Gastroesophageal sphincter (tissue), 4 donors: ENCODE results near the gene SLC2A6. TPM values are rescaled to one million over a fixed set of nuclear protein-coding genes. Genes with fewer than 3 reads are reported as not detected.

Experiments
- ATAC-seq: fragments of 150-250 bp; one replicate; pipeline ENCODE4 v1.9.1; 2016; ENCODE audit warnings: mild to moderate bottlenecking, moderate library complexity
- H3K27ac ChIP-seq, 4 donors: fragments of 200-600 bp; sonication (generic) in 3 of 4; 1 replicate in 3 of 4; 2 replicates in 1 of 4; pipeline ENCODE4 v1.5.1; 2016 to 2019
- H3K27me3 ChIP-seq: fragments of 200-600 bp; sonication (generic); one replicate; pipeline ENCODE4 v1.5.1; 2019
- H3K36me3 ChIP-seq, 2 donors: fragments of 200-600 bp; sonication (generic); one replicate each; pipeline ENCODE4 v1.5.1; 2019; ENCODE audit warnings: control low read depth in 1 of 2
- H3K4me1 ChIP-seq, 3 donors: fragments of 200-600 bp; sonication (generic); 1 replicate in 2 of 3; 2 replicates in 1 of 3; pipeline ENCODE4 v1.5.1; 2016 to 2019; ENCODE audit warnings: control low read depth in 2 of 3
- H3K4me3 ChIP-seq, 2 donors: fragments of 200-600 bp; sonication (generic); one replicate each; pipeline ENCODE4 v1.5.1; 2019; ENCODE audit warnings: mild to moderate bottlenecking in 1 of 2, moderate library complexity in 1 of 2
- H3K9me3 ChIP-seq, 3 donors: fragments of 200-600 bp; sonication (generic); one replicate each; pipeline ENCODE4 v1.5.1; 2017 to 2019; ENCODE audit warnings: control low read depth in 2 of 3
- CTCF ChIP-seq, 4 experiments: fragments of 200-600 bp in 2 of 4; fragments of 450-650 bp in 2 of 4; sonication (generic) in 1 of 4; IDR thresholded peaks; one replicate each; pipeline ENCODE4 v1.5.1; 2017 to 2019; ENCODE audit warnings: antibody characterized with exemption in 4 of 4, mild to moderate bottlenecking in 2 of 4, moderate library complexity in 2 of 4
- EP300 ChIP-seq: sonication (generic); formaldehyde crosslinking; IDR thresholded peaks from one replicate; pipeline ENCODE4 v1.6.1; 2017; ENCODE audit warnings: antibody characterized with exemption, mild to moderate bottlenecking
- POLR2A ChIP-seq, 2 donors: fragments of 450-650 bp; IDR thresholded peaks; one replicate each; pipeline ENCODE4 v1.6.1; 2017; ENCODE audit warnings: antibody characterized with exemption in 2 of 2, mild to moderate bottlenecking in 2 of 2, moderate library complexity in 1 of 2
- POLR2AphosphoS5 ChIP-seq: sonication (generic); formaldehyde crosslinking; IDR thresholded peaks from one replicate; pipeline ENCODE4 v1.6.1; 2017; ENCODE audit warnings: antibody characterized with exemption
- WGBS, 2 donors: methylation state at CpG; one replicate each; pipeline ENCODE4 v1.1.5; 2018; ENCODE audit warnings: low coverage in 1 of 2; 5-methylcytosine and 5-hydroxymethylcytosine counted together
- total RNA-seq, 4 donors: library from RNA; depleted of rRNA; stranded (reverse); fragments of >200 nt; gene quantifications; one replicate each; pipeline ENCODE4 v1.1.0, GENCODE V29; 2016

The SLC2A6 gene
- total RNA-seq, 4 donors from 2014 or later: 1.7 to 11.8 (median 5.2) TPM

- TF ChIP-seq CTCF (IDR thresholded peaks at IDR 0.05) (no peak), POLR2A (IDR thresholded peaks at IDR 0.05) (no peak), POLR2AphosphoS5 (no peak), EP300 (no peak)
- H3K4me1 ChIP-seq: peaks cover 0 to 24% (median 12%) of the 10 kb centered on the region in 3 donors
- no peak overlapping the region for H3K27ac ChIP-seq
- no peaks in the 10 kb centered on the region for H3K36me3 ChIP-seq
- H3K4me3 ChIP-seq: no peak overlapping the region
- 50 to 54% methylated on average over 1 to 8 of the region's 14 CpGs for WGBS, 2 donors
- no peak for ATAC-seq
- no peaks in the 10 kb centered on the region for H3K9me3 ChIP-seq
- peaks cover 29% of the 10 kb centered on the region for H3K27me3 ChIP-seq
Observed at GRCh38 chr9:133514460-133515239, 35.8 kb upstream of the SLC2A6 start.

- Histone ChIP-seq H3K27ac (no peak overlapping the region), H3K27me3 (peaks cover 29% of the 10 kb centered on the region), H3K4me3 (no peak overlapping the region), H3K9me3 (no peaks in the 10 kb centered on the region), H3K36me3 (no peaks in the 10 kb centered on the region), H3K4me1 (peaks cover 0 to 33% (median 20%) of the 10 kb centered on the region in 3 donors)
- no peak for ATAC-seq
- TF ChIP-seq CTCF (IDR thresholded peaks at IDR 0.05) (no peak), POLR2AphosphoS5 (no peak), EP300 (no peak), POLR2A (IDR thresholded peaks at IDR 0.05) (no peak)
- WGBS, 2 donors: no CpG with 5 or more reads among the region's 28 CpGs
Observed at GRCh38 chr9:133513214-133514100, 34.6 kb upstream of the SLC2A6 start.

- Histone ChIP-seq H3K4me3 (no peak overlapping the region), H3K4me1 (peaks cover 0 to 33% (median 20%) of the 10 kb centered on the region in 3 donors), H3K9me3 (no peaks in the 10 kb centered on the region), H3K27me3 (peaks cover 32% of the 10 kb centered on the region), H3K27ac (no peak overlapping the region), H3K36me3 (no peaks in the 10 kb centered on the region)
- ATAC-seq: no peak
- whole genome bisulfite sequencing, 2 donors: 89 to 93% methylated on average over 11 to 12 of the region's 19 CpGs
- TF ChIP-seq EP300 (no peak), POLR2AphosphoS5 (no peak), CTCF (IDR thresholded peaks at IDR 0.05) (no peak), POLR2A (IDR thresholded peaks at IDR 0.05) (no peak)
Observed at GRCh38 chr9:133512253-133513213, 33.6 kb upstream of the SLC2A6 start.

- no peaks in the 10 kb centered on the region for H3K36me3 ChIP-seq
- H3K27me3 ChIP-seq: peaks cover 41% of the 10 kb centered on the region
- no peak overlapping the region for H3K27ac ChIP-seq
- H3K9me3 ChIP-seq: no peaks in the 10 kb centered on the region
- H3K4me1 ChIP-seq: peaks cover 0 to 41% (median 20%) of the 10 kb centered on the region in 3 donors
- no peak for ATAC-seq
- no peak overlapping the region for H3K4me3 ChIP-seq
- 85 to 87% methylated on average over 4 to 10 of the region's 10 CpGs for WGBS, 2 donors
- no peak for TF ChIP-seq CTCF (IDR thresholded peaks at IDR 0.05)
- no peak for TF ChIP-seq EP300
- no peak for TF ChIP-seq POLR2A (IDR thresholded peaks at IDR 0.05)
- TF ChIP-seq POLR2AphosphoS5: no peak
Observed at GRCh38 chr9:133511607-133512006, 32.7 kb upstream of the SLC2A6 start.
